A549 (cell line): Measurements from ENCODE around the gene TMCO6.

Experiments used
- ATOH8 ChIP-seq: fragments of 250-450 bp; sonication (Bioruptor Pico); IDR thresholded peaks from 2 replicates; pipeline ENCODE4 v1.5.0; 2020; ENCODE audit warnings: low read depth, mild to moderate bottlenecking, moderate library complexity
- CEBPB ChIP-seq, 2 experiments: fragments of >200 bp in 1 of 2; sonication (Bioruptor Twin) in 1 of 2; formaldehyde crosslinking in 1 of 2; IDR thresholded peaks; 2 replicates each; pipeline ENCODE4 v1.6.1; 2012 to 2016
- CHD2 ChIP-seq: fragments of 150-350 bp; IDR thresholded peaks from 2 replicates; pipeline ENCODE4 v1.6.1; 2014; ENCODE audit warnings: low read length; ENCODE audit not compliant: partially characterized antibody
- CTCF ChIP-seq: fragments of >200 bp; sonication (Bioruptor Twin); formaldehyde crosslinking; IDR thresholded peaks from 3 replicates; pipeline ENCODE4 v1.5.1; 2016
- ELK1 ChIP-seq: fragments of 150-350 bp; IDR thresholded peaks from 2 replicates; pipeline ENCODE4 v1.6.1; 2014; ENCODE audit warnings: low read depth, mild to moderate bottlenecking, low read length
- EP300 ChIP-seq, 2 experiments: fragments of >200 bp; sonication (Bioruptor Twin); formaldehyde crosslinking; IDR thresholded peaks; 2 replicates in 1 of 2; 3 replicates in 1 of 2; pipeline ENCODE4 v1.6.1; 2016 to 2017
- JUNB ChIP-seq: fragments of >200 bp; sonication (Bioruptor Twin); formaldehyde crosslinking; IDR thresholded peaks from 2 replicates; pipeline ENCODE4 v1.6.1; 2016
- MYC ChIP-seq: IDR thresholded peaks from 2 replicates; pipeline ENCODE4 v1.6.1; 2012; ENCODE audit warnings: mild to moderate bottlenecking, inconsistent platforms, low read length, improper control_type of control experiment, borderline replicate concordance
- PBX3 ChIP-seq: IDR thresholded peaks from 2 replicates; pipeline ENCODE4 v1.6.1; 2012
- RAD21 ChIP-seq, 2 experiments: fragments of >200 bp in 1 of 2; sonication (Bioruptor Twin) in 1 of 2; formaldehyde crosslinking in 1 of 2; IDR thresholded peaks in 1 of 2; conservative IDR thresholded peaks in 1 of 2; 2 replicates in 1 of 2; 3 replicates in 1 of 2; pipeline ENCODE4 v1.6.1; 2012 to 2018; ENCODE audit warnings: inconsistent platforms in 1 of 2
- SREBF2 ChIP-seq: fragments of 450-650 bp; IDR thresholded peaks from 2 replicates; pipeline ENCODE4 v1.6.1; 2014; ENCODE audit warnings: mild to moderate bottlenecking, moderate library complexity

GRCh38 chr5:140596321-140596741 is 42.9 kb upstream of the TMCO6 start:
- no peak for TF ChIP-seq SREBF2
- TF ChIP-seq MYC = no peak
- TF ChIP-seq CEBPB (IDR thresholded peaks at IDR 0.05) = no peak
- no peak for TF ChIP-seq ATOH8 (CRISPR knock-in tag)
- TF ChIP-seq CHD2 = no peak
- TF ChIP-seq EP300 (IDR thresholded peaks at IDR 0.05) = no peak
- no peak for TF ChIP-seq RAD21 (conservative IDR thresholded peaks at IDR 0.05 in 1 of 2, IDR thresholded peaks at IDR 0.05 in 1 of 2)
- no peak for TF ChIP-seq PBX3
- TF ChIP-seq CTCF = no peak
- no peak for TF ChIP-seq JUNB
- TF ChIP-seq ELK1 = no peak
